ENCODE measurements around the gene MT1HL1. TPM values are rescaled to one million over a fixed set of nuclear protein-coding genes. Genes with fewer than 3 reads are reported as not detected.

MT1HL1 gene
- total RNA-seq, 1 experiment from 2014 or later = not detected

GRCh38 chr1:236997361-236997760 is 6.9 kb downstream of the MT1HL1 start:
- H3K14ac ChIP-seq (ENCODE audit: insufficient read depth, low read length) = no peak overlapping the region
- H3K18ac ChIP-seq (ENCODE audit: insufficient read length, low read depth, low read length) = no peak overlapping the region
- no peak overlapping the region for H4K91ac ChIP-seq (ENCODE audit: insufficient read length, low read depth, low read length)
- no peaks in the 10 kb centered on the region for H3K79me2 ChIP-seq (ENCODE audit: insufficient read depth, low read length)
- H4K5ac ChIP-seq (ENCODE audit: insufficient read length, low read depth, low read length) = no peak overlapping the region
- H3K4me2 ChIP-seq (ENCODE audit: insufficient read depth, insufficient read length, low read length) = no peak overlapping the region
- H3K9me3 ChIP-seq (ENCODE audit: control insufficient read depth, low read depth, low read length) = no peaks in the 10 kb centered on the region
- H3K23ac ChIP-seq (ENCODE audit: insufficient read length, low read depth, low read length) = no peak overlapping the region
- H3K4ac ChIP-seq (ENCODE audit: low read depth, low read length) = no peak overlapping the region
- Mint-ChIP-seq H3K4me3 (no peak overlapping the region), H3K27ac (peak overlapping the region in 1 of 3 experiments; percentile 25; a peak in 1 of 7 replicates), H3K4me1 (peaks cover 17 to 22% of the 10 kb centered on the region in 2 experiments), H3K27me3 (ENCODE audit: low read depth) (peaks cover 4% of the 10 kb centered on the region; the same call in 1 of the 2 replicates), H3K9me3 (no peaks in the 10 kb centered on the region; a peak in 3 of 5 replicates), H3K36me3 (ENCODE audit: insufficient read depth in 1 of 3, low read depth in 3 of 3) (no peaks in the 10 kb centered on the region)
- H3K4me1 ChIP-seq (ENCODE audit: insufficient read depth, low read length) = peaks cover 5% of the 10 kb centered on the region; the same call in 1 of the 2 replicates
- H4K20me1 ChIP-seq (ENCODE audit: control insufficient read depth, insufficient read depth, insufficient read length) = no peaks in the 10 kb centered on the region
- no peak overlapping the region for H2BK120ac ChIP-seq (ENCODE audit: low read depth, low read length, poor library complexity, severe bottlenecking)
- H2AK5ac ChIP-seq (ENCODE audit: insufficient read length, low read length) = no peak overlapping the region
- no peak overlapping the region for H3K9ac ChIP-seq (ENCODE audit: extremely low read depth, insufficient read length, low read length)
- no peak overlapping the region for H2BK15ac ChIP-seq (ENCODE audit: low read depth, low read length)
- no peak overlapping the region for H2AFZ ChIP-seq (ENCODE audit: low read length)
- no peak overlapping the region for H2BK5ac ChIP-seq (ENCODE audit: insufficient read length, low read length)
- no peak overlapping the region for H2BK12ac ChIP-seq (ENCODE audit: insufficient read length, low read depth, low read length)
- H3K56ac ChIP-seq (ENCODE audit: insufficient read length, low read depth, low read length) = no peak overlapping the region
- no peaks in the 10 kb centered on the region for H3K79me1 ChIP-seq (ENCODE audit: insufficient read depth, low read depth, low read length, poor library complexity, severe bottlenecking)
- no peaks in the 10 kb centered on the region for H3K27me3 ChIP-seq (ENCODE audit: insufficient read depth, low read length)
- no peak overlapping the region for H3T11ph ChIP-seq (ENCODE audit: low read length)
- TF ChIP-seq CTCF (conservative IDR thresholded peaks at IDR 0.05) = no peak
- no peak overlapping the region for H3K27ac ChIP-seq (ENCODE audit: insufficient read length, low read depth, low read length)
- H4K8ac ChIP-seq (replicated peaks; ENCODE audit: insufficient read length, low read depth, low read length) = no peak overlapping the region
- no CpG with 5 or more reads among the region's 11 CpGs for WGBS (ENCODE audit: extremely low coverage, insufficient read length, low lambda C conversion rate)
- no peak overlapping the region for H2BK20ac ChIP-seq (ENCODE audit: low read depth, low read length, poor library complexity, severe bottlenecking)
- no peak for DNase-seq
- H3K23me2 ChIP-seq (ENCODE audit: insufficient read length, low read depth, low read length, poor library complexity, severe bottlenecking) = no peaks in the 10 kb centered on the region
